Activated CD4-positive, alpha-beta T cell treated with anti-CD3 and anti-CD28 coated beads, Interleukin-2, amount 10 ng/mL, durations not matched to agents 24 days and 14 days (primary cell): Measurements from ENCODE around the gene NMNAT2. TPM values are rescaled to one million over a fixed set of nuclear protein-coding genes. Genes with fewer than 3 reads are reported as not detected.

Experiments
- DNase-seq: peaks from one replicate; pipeline ENCODE4 v3.0.0; 2022
- H3K27ac Mint-ChIP-seq: one replicate; pipeline ENCODE4 v1.8.0; 2022; ENCODE audit warnings: mild to moderate bottlenecking, mixed read lengths
- H3K27me3 Mint-ChIP-seq: one replicate; pipeline ENCODE4 v1.8.0; 2022; ENCODE audit warnings: mixed read lengths
- H3K36me3 Mint-ChIP-seq: one replicate; pipeline ENCODE4 v1.8.0; 2022; ENCODE audit warnings: low read depth, mild to moderate bottlenecking, mixed read lengths
- H3K4me1 Mint-ChIP-seq: one replicate; pipeline ENCODE4 v1.8.0; 2021; ENCODE audit warnings: mixed read lengths
- H3K4me3 Mint-ChIP-seq: one replicate; pipeline ENCODE4 v1.8.0; 2022; ENCODE audit warnings: mild to moderate bottlenecking, moderate library complexity, mixed read lengths
- H3K9me3 Mint-ChIP-seq: one replicate; pipeline ENCODE4 v1.8.0; 2021; ENCODE audit warnings: mixed read lengths
- intact Hi-C: fragments of 100-400 bp; cut with micrococcal nuclease; formaldehyde crosslinking; loops from one replicate; pipeline ENCODE4 v1.15.1; 2023
- total RNA-seq: library from RNA; stranded (reverse); gene quantifications from 2 replicates; pipeline ENCODE4 v1.2.3, GENCODE V29; 2022

The NMNAT2 gene
- total RNA-seq, 1 donor from 2014 or later: not detected

DNA sequence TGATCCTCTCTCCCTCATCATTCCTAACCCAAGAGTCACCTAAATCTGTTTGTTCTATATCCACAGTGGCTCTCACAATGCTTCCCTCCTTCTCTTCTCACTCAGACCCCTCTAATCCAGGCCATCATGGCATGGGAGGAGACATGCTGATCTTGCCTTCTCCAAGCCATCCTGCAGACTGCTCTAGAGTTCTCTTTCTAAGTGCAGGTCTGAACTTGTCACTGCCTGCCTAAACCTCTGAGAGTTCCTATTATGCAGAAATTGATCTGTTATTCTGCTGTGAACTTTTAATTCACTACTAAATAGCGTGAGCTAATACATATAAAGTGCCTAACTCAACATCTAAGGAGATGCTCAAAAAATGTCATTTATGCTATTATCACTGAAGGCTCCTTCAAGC lies 205.3 kb downstream of the NMNAT2 start:
- H3K27ac Mint-ChIP-seq: no peak overlapping the region
- H3K4me3 Mint-ChIP-seq: no peak overlapping the region
- no peaks in the 10 kb centered on the region for H3K9me3 Mint-ChIP-seq
- intact Hi-C loops: no loop called here
- DNase-seq: no peak
- H3K36me3 Mint-ChIP-seq: no peaks in the 10 kb centered on the region
- H3K4me1 Mint-ChIP-seq: no peaks in the 10 kb centered on the region
- H3K27me3 Mint-ChIP-seq: peaks cover 17% of the 10 kb centered on the region

DNA sequence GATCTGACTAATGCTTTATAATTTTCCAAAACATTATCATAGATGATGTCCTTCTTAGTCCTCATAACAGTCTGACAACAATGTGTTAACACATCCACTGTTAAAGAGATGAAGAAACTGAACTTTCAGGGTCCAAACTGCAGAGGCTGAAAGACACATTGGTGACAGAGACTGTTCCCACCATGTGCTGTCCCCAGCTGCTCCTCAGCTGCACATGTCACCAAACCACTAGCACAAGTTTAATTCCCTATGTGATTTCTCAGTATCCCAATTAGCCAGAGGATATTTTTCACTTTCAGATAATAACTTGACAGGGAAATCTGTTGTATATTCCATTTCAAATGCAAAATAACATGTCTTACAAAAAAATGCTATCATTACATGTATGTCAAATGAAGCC lies 207.5 kb downstream of the NMNAT2 start:
- Mint-ChIP-seq H3K36me3 (no peaks in the 10 kb centered on the region), H3K27ac (no peak overlapping the region), H3K4me1 (no peaks in the 10 kb centered on the region), H3K4me3 (no peak overlapping the region), H3K27me3 (peaks cover 16% of the 10 kb centered on the region), H3K9me3 (no peaks in the 10 kb centered on the region)
- intact Hi-C loops: no loop called here
- no peak for DNase-seq

DNA sequence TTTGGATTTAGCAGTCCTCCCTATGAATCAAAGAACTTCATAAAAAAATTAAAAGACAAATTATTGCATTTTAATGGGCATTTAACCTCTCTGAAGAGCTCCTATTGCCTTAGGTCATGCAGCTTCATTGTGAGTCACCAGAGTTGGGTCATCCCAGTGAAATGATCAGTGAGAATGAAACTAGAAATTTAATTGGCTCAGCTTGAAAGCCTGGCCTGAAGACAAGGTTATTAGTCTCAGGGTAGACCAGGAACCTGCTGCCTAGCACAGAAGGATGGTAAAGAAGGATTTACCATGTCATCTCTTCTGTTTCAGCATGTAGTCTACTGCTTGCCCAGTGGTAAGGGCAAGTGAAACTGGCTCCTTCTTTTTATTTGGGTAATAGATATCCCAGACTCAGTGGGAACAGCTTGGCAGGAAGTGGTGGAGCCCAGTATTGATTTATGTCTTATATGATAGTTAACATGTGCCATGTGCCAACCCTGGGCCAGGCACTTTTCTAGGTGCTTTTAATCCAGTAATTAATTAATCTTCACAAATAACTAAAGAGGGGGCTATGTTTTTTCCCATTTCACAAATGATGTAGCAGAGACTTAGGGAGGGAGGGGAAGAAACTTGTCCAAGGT lies 208.5 kb downstream of the NMNAT2 start:
- Mint-ChIP-seq H3K9me3 (no peaks in the 10 kb centered on the region), H3K4me3 (no peak overlapping the region), H3K27me3 (peaks cover 20% of the 10 kb centered on the region), H3K27ac (no peak overlapping the region), H3K4me1 (no peaks in the 10 kb centered on the region), H3K36me3 (no peaks in the 10 kb centered on the region)
- intact Hi-C loops: no loop called here
- DNase-seq: no peak

DNA sequence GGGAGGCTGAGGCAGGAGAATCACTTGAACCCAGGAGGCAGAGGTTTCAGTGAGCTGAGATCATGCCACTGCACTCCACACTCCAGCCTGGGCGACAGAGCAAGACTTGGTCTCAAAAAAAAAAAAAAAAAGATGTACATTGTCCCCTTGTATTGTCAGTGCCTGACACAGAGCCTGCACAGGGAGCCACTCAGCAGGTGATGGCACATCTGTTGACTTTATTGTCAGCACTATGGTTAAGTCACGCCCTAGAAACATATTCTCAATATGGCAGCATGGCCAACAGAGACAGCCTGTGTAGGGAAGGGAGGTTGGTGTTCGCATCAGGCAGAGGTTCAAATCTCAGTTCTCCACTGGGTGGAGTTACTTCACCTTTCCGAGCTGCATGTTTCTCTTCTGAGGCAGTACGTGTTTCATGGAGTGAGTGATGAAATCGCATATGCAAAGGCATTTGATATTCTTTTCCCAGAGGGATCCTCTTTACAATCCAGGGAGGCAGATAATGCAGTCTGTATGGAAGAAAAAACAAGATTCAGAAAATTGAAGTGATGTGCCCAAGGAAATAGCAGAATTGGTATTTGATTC lies 211.6 kb downstream of the NMNAT2 start:
- H3K27ac Mint-ChIP-seq: no peak overlapping the region
- intact Hi-C loops: no loop called here
- H3K9me3 Mint-ChIP-seq: no peaks in the 10 kb centered on the region
- H3K36me3 Mint-ChIP-seq: no peaks in the 10 kb centered on the region
- H3K4me1 Mint-ChIP-seq: no peaks in the 10 kb centered on the region
- DNase-seq: no peak
- H3K27me3 Mint-ChIP-seq: peaks cover 12% of the 10 kb centered on the region
- H3K4me3 Mint-ChIP-seq: no peak overlapping the region

DNA sequence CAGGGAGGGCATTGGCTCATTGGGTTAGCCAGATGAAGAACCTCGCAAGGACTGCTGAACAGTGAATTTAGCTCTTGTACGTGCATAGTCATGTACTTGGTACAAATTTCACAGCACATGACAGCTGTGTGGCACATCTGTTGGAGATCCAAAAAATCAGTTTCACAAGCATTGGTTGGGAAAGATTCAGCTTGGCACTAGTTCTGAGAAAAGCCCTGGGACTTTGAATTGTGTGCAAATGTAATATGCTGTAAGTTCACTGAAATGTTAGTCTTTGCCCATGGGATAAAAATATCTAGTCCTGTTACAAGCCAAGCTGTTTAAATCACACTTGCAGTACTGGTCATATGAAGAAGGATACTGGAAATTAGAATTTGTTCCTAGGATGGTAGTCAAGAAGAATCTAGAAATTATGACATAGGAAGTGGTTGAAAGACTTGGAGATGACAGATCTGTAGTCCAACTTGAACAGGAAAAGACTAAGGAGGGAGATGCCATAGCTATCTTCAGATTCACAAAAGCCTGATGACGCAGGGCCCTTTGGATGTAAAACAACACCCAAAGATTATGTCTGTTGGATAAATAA lies 212.9 kb downstream of the NMNAT2 start:
- Mint-ChIP-seq H3K4me3 (no peak overlapping the region), H3K4me1 (no peaks in the 10 kb centered on the region), H3K36me3 (no peaks in the 10 kb centered on the region), H3K27me3 (peaks cover 18% of the 10 kb centered on the region), H3K27ac (no peak overlapping the region), H3K9me3 (no peaks in the 10 kb centered on the region)
- intact Hi-C loops: no loop called here
- DNase-seq: no peak

DNA sequence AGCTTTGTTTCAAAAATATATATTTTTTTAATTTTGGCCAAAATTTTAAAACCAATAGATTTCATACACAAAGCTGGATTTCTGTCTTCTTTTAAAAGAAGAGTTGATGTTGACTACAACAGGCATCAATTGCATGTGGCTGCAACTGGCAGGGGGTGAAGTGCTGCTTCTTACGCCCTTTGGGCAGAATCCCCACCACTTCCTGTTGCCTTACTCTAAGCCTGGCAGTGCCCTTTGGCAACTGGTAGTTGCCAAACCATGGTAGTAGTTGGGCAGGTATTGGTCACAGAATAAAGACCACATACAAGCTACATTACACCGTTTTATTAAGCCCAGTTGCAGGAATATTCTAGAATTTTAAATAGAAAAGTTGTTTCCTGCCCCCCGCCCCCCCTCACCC lies 215.1 kb downstream of the NMNAT2 start:
- no peaks in the 10 kb centered on the region for H3K4me1 Mint-ChIP-seq
- intact Hi-C loops: no loop called here
- H3K36me3 Mint-ChIP-seq: no peaks in the 10 kb centered on the region
- no peak overlapping the region for H3K4me3 Mint-ChIP-seq
- H3K27me3 Mint-ChIP-seq: peaks cover 21% of the 10 kb centered on the region
- no peak for DNase-seq
- H3K9me3 Mint-ChIP-seq: no peaks in the 10 kb centered on the region
- H3K27ac Mint-ChIP-seq: no peak overlapping the region

DNA sequence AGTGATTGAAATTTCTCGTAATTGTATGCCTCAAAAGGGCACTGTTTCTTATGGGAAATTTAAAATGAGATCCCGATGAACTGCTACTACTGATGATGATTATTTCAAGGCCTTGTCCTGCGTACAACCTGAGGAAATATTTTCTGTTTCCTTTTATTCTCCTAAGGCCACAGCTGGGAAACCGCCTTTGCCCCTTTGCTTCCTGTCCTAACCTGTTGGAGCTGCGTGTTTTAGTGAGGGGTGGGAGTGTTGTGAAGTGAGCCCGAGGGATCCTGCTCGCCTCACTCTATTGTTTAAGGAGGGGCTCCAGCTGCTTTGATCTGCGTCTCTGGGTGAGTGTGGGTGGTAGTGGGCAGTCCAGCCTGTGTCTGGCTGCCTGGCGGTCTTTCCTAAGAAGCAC lies 217.7 kb downstream of the NMNAT2 start:
- H3K9me3 Mint-ChIP-seq: no peaks in the 10 kb centered on the region
- H3K4me1 Mint-ChIP-seq: peaks cover 2% of the 10 kb centered on the region
- no peak overlapping the region for H3K4me3 Mint-ChIP-seq
- DNase-seq: no peak
- no peak overlapping the region for H3K27ac Mint-ChIP-seq
- intact Hi-C loops: no loop called here
- H3K36me3 Mint-ChIP-seq: no peaks in the 10 kb centered on the region
- H3K27me3 Mint-ChIP-seq: peaks cover 26% of the 10 kb centered on the region

DNA sequence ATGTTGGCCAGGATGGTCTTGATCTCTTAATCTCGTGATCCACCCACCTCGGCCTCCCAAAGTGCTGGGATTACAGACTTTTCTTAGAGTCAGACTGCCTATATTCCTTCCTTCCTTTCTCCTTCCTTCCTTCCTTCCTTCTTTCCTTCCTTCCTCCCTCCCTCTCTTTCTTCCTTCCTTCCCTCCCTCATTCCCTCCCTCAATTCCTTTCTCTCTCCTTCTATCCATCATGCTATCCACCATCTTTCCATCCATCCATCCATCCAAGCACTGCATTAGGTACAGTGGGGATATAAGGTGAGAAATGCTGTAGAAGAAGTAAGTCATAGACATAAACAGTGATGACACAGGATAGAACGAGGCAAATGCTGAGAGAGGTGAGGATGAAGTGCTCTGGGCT lies 218.9 kb downstream of the NMNAT2 start:
- H3K36me3 Mint-ChIP-seq: no peaks in the 10 kb centered on the region
- H3K27ac Mint-ChIP-seq: no peak overlapping the region
- peaks cover 12% of the 10 kb centered on the region for H3K4me1 Mint-ChIP-seq
- no peaks in the 10 kb centered on the region for H3K9me3 Mint-ChIP-seq
- intact Hi-C loops: no loop called here
- no peak for DNase-seq
- peaks cover 22% of the 10 kb centered on the region for H3K27me3 Mint-ChIP-seq
- H3K4me3 Mint-ChIP-seq: no peak overlapping the region

DNA sequence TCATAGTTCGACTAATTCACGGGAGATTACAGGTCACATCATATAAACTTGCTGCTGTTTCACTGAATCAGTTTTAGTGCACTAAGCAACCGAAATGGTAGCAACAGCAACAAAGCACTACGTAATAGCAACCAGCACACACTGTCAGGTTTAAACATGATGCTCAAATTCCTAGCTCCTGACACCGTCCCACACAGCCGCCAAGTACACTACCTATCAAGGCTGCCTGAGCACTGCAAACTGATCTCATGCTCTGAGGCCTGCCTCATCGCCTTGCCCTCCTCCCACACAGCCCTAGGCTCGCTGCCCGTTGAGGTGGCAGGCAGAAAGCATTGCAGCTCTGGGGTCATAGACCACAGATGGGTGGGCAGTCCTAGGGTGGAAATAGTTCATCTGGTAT lies 219.7 kb downstream of the NMNAT2 start:
- no peak for DNase-seq
- H3K4me1 Mint-ChIP-seq: peaks cover 12% of the 10 kb centered on the region
- no peaks in the 10 kb centered on the region for H3K9me3 Mint-ChIP-seq
- no peak overlapping the region for H3K27ac Mint-ChIP-seq
- H3K27me3 Mint-ChIP-seq: peaks cover 22% of the 10 kb centered on the region
- no peaks in the 10 kb centered on the region for H3K36me3 Mint-ChIP-seq
- no peak overlapping the region for H3K4me3 Mint-ChIP-seq
- intact Hi-C loops: no loop called here

Other genes with a start within 250 kb of the NMNAT2 start
- gene LAMC2, start 232.1 kb downstream of the NMNAT2 start, total RNA-seq: 0.05 and 0.07 TPM in 2 replicates
- 78.4 and 79.8 TPM in 2 replicates for gene SMG7, start 54.1 kb upstream of the NMNAT2 start, total RNA-seq
- 5.3 and 6.2 TPM in 2 replicates for gene NCF2, start 172.1 kb upstream of the NMNAT2 start, total RNA-seq
- gene ARPC5, start 217.4 kb upstream of the NMNAT2 start, total RNA-seq: 144 and 149 TPM in 2 replicates
- gene APOBEC4, start 234.9 kb upstream of the NMNAT2 start, total RNA-seq: not detected in 2 replicates